ENCODE data around the gene SPOUT1. TPM values are rescaled to one million over a fixed set of nuclear protein-coding genes. Genes with fewer than 3 reads are reported as not detected.
A peak's percentile ranks its signal among the peaks of the same experiment; 100 is the strongest.

The SPOUT1 gene
- total RNA-seq, 4 donors from 2014 or later, result 15.0 to 41.5 (median 32.3) TPM

- DNase-seq (ENCODE audit: low spot score in 2 of 2), result peak; percentile 96 to 99
- TF ChIP-seq CTCF (IDR thresholded peaks at IDR 0.05), result peak in 1 of 3 donors; percentile 97
- TF ChIP-seq POLR2A (IDR thresholded peaks at IDR 0.05), result no peak
Measured at GRCh38 chr9:128818099-128818838, 11.3 kb downstream of the SPOUT1 start, which contains the start of gene ENDOG. ENDOG (plus strand) TSS chr9:128818500; CDS start chr9:128818685, 185 bp downstream.

GRCh38 chr9:128810873-128811272 lies 18.7 kb downstream of the SPOUT1 start:
- TF ChIP-seq POLR2A (IDR thresholded peaks at IDR 0.05) (no peak), CTCF (IDR thresholded peaks at IDR 0.05) (no peak)
- no peak for DNase-seq (ENCODE audit: low spot score in 2 of 2)
- H3K4me3 ChIP-seq (ENCODE audit: low read depth, poor library complexity, severe bottlenecking), result no peak overlapping the region
- 67 to 75% methylated on average over 5 of the region's 5 CpGs for WGBS, 2 donors
- intact Hi-C loops (cut with DNase I; ENCODE audit: low total_unique reads), result no loop called here

More at GRCh38 chr9:128818099-128818838, 11.3 kb downstream of the SPOUT1 start, which contains the start of gene ENDOG:
- 0 to 1% methylated on average over 23 to 33 of the region's 70 CpGs for WGBS, 2 donors
- peak within 1 kb of the TSS; percentile 37 for H3K4me3 ChIP-seq (ENCODE audit: low read depth, poor library complexity, severe bottlenecking)
- intact Hi-C loops (cut with DNase I; ENCODE audit: low total_unique reads), result no loop called here

DNA sequence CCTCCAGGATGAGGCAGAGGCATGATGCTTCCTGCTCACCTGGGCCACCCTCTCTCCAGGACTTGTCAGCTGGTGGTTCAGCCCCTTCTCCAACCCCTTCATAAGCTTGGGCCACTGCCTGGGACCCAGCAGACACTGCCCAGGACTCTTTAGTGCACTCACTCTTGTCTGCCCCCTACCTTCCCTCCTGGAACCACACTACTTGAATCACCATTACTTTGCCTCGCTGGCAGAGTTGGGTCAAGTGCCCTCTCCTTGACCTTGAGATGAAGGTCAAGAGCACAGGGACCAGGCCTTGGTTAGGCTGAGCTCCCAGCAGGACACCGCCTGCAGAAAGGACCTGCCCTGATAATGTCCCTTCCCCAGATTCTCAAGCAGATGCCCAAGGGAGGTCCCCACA lies 19.8 kb downstream of the SPOUT1 start:
- H3K4me3 ChIP-seq (ENCODE audit: low read depth, poor library complexity, severe bottlenecking), result no peak overlapping the region
- WGBS, 2 donors, result 61 to 100% methylated on average over 2 of the region's 2 CpGs
- TF ChIP-seq POLR2A (IDR thresholded peaks at IDR 0.05) (no peak), CTCF (IDR thresholded peaks at IDR 0.05) (no peak)
- DNase-seq (ENCODE audit: low spot score in 2 of 2), result no peak
- intact Hi-C loops (cut with DNase I; ENCODE audit: low total_unique reads), result no loop called here

DNA sequence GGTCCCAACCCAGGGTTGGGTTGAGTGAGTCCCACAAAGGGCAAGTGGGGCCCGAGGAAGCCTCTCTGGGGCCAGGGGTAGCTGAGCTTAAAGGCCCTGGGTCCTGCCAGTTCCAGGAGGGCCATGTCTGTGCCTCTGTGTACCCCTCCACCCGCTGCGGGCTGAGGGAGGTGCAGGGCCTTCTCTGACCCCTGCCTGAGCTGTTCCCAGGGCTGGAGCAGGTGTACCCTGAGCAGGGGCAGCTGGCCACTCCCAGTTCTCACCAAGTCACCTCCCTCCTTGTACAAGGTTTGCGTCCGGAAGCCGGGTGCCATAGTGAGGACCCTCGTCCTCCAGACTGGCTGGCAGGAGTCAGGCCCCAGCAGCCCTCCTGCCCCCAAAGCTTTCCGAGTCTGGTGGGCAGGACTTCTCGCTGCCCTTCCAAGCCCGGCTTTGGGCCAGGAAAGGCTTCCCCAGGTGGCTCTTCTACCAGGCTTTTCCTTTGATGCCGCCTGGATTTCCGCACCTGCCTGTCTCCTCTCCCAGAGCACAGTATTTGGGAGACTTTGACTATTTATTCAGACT lies 20.5 kb downstream of the SPOUT1 start:
- 91 to 94% methylated on average over 11 to 12 of the region's 12 CpGs for WGBS, 2 donors
- H3K4me3 ChIP-seq (ENCODE audit: low read depth, poor library complexity, severe bottlenecking), result no peak overlapping the region
- TF ChIP-seq POLR2A (IDR thresholded peaks at IDR 0.05) (no peak), CTCF (IDR thresholded peaks at IDR 0.05) (no peak)

DNA sequence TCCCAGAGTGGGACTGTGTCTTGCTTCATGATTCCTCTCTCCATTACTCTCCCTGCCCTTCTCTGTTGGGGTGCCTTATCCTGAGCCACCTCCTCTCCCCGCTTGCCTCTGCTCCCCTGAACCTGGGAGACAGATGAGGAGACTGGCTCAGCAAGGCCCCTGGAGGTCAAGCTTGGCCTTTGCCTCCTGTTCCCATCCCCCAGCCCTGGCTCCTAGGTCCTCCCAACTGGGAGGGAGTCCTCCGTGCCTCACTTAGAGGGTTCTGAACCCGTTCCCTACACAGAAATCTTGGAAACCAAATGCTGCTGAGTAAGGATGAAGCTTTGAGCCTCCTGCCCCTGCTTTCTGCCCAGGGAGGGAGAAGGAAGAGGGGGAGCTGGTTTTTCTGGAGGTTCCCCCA lies 21.1 kb downstream of the SPOUT1 start:
- intact Hi-C loops (cut with DNase I; ENCODE audit: low total_unique reads), result no loop called here
- WGBS, 2 donors, result 90 to 91% methylated on average over 3 of the region's 3 CpGs
- no peak for TF ChIP-seq POLR2A (IDR thresholded peaks at IDR 0.05)
- TF ChIP-seq CTCF (IDR thresholded peaks at IDR 0.05), result no peak

More for the DNA sequence above, 20.5 kb downstream of the SPOUT1 start:
- no peak for DNase-seq (ENCODE audit: low spot score in 2 of 2)
- intact Hi-C loops (cut with DNase I; ENCODE audit: low total_unique reads), result no loop called here

More for the DNA sequence above, 21.1 kb downstream of the SPOUT1 start:
- no peak overlapping the region for H3K4me3 ChIP-seq (ENCODE audit: low read depth, poor library complexity, severe bottlenecking)
- DNase-seq (ENCODE audit: low spot score in 2 of 2), result no peak

Measured in lower leg skin (tissue), 4 donors.